ENCODE measurements around the gene USO1.
"Not testable (repeated sequence)": the region's sequence is repeated elsewhere in the genome, so short reads cannot be mapped to it uniquely, and the experiment has no call there.

Gene USO1

DNA sequence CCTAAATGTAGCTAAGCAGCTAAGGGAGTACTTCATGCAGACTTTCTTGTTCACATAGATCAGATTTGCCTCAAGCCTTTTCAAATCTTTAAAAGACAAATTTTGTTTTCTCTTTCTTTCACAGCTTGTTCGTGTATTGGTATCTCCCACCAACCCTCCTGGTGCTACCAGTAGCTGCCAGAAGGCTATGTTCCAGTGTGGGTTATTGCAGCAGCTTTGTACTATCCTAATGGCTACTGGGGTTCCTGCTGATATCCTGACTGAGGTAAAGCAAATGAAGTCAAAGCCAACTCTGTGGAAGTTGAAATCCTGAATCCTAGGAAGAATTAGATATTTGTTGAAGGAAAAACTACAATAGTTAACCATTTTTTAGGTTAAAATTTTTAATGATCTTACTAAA is 62.6 kb downstream of the USO1 start:
- no peak overlapping the region for H4K8ac ChIP-seq (ENCODE audit: low read length)
- no peak overlapping the region for H3K14ac ChIP-seq (ENCODE audit: low read length in 2 of 2)
- no peak overlapping the region for H3K9ac ChIP-seq (ENCODE audit: low read length)
- peaks cover 4% of the 10 kb centered on the region for H3K4me1 ChIP-seq (ENCODE audit: control insufficient read depth, insufficient read depth, low read depth, low read length)
- H2BK5ac ChIP-seq (ENCODE audit: low read depth, low read length, poor library complexity, severe bottlenecking) = no peak overlapping the region
- no peak overlapping the region for H3K23ac ChIP-seq (ENCODE audit: low read length in 2 of 2)
- H2BK12ac ChIP-seq (ENCODE audit: low read length in 2 of 2) = no peak overlapping the region
- H3K4ac ChIP-seq (ENCODE audit: low read depth in 1 of 2, low read length in 2 of 2) = no peak overlapping the region
- H2AFZ ChIP-seq (ENCODE audit: low read depth, low read length) = no peak overlapping the region
- H2AK5ac ChIP-seq (ENCODE audit: low read length, severe bottlenecking) = no peak overlapping the region
- DNase-seq = no peak
- H2BK120ac ChIP-seq (ENCODE audit: low read depth, low read length) = no peak overlapping the region
- H3K4me2 ChIP-seq (ENCODE audit: low read length, poor library complexity, severe bottlenecking) = peak overlapping the region; percentile 9
- H2BK15ac ChIP-seq (ENCODE audit: low read depth, poor library complexity, severe bottlenecking) = no peak overlapping the region
- H3K79me1 ChIP-seq (replicated peaks; ENCODE audit: low read length, poor library complexity, severe bottlenecking) = peaks cover 9% of the 10 kb centered on the region
- H3K27ac ChIP-seq (ENCODE audit: low read length, poor library complexity, severe bottlenecking) = peak overlapping the region; percentile 76
- no peaks in the 10 kb centered on the region for H3K27me3 ChIP-seq (ENCODE audit: control insufficient read depth in 1 of 2, insufficient read depth in 1 of 2, low read length in 2 of 2)
- H3K18ac ChIP-seq (ENCODE audit: low read depth in 1 of 2, low read length in 2 of 2) = no peak overlapping the region
- 100% methylated on average over 1 of the region's 1 CpG for WGBS
- H3K4me3 ChIP-seq (ENCODE audit: insufficient read depth in 1 of 2, low read depth in 1 of 2, low read length in 2 of 2) = no peak overlapping the region
- H3K36me3 ChIP-seq (ENCODE audit: control insufficient read depth in 1 of 2, insufficient read depth in 2 of 2, low read depth in 1 of 2, low read length in 2 of 2) = peaks cover 7 to 85% of the 10 kb centered on the region in 2 experiments
- H3K9me3 ChIP-seq (ENCODE audit: control insufficient read depth, low read length) = no peaks in the 10 kb centered on the region
- H4K91ac ChIP-seq (ENCODE audit: low read length) = no peak overlapping the region

DNA sequence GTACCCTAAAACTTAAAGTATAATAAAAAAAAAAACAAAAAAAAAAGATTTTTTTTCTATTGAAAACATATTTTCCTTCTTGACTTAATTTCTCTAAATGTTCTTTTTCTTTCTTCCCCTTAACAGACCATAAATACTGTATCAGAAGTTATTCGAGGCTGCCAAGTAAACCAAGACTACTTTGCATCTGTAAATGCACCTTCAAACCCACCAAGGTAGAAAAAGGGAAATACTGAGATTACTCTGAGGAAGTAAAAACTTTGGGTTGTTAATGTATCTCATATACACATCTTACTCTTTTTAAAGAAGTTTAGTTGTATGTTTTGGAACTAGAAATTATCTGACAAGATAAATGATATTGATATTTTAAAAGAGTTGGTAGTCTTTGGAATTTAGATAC is 65.6 kb downstream of the USO1 start:
- Histone ChIP-seq H3K14ac (ENCODE audit: low read length in 2 of 2) (no peak overlapping the region), H3K4me3 (ENCODE audit: insufficient read depth in 1 of 2, low read depth in 1 of 2, low read length in 2 of 2) (no peak overlapping the region), H4K8ac (ENCODE audit: low read length) (no peak overlapping the region), H3K4ac (ENCODE audit: low read depth in 1 of 2, low read length in 2 of 2) (no peak overlapping the region), H2AK5ac (ENCODE audit: low read length, severe bottlenecking) (no peak overlapping the region), H2BK5ac (ENCODE audit: low read depth, low read length, poor library complexity, severe bottlenecking) (no peak overlapping the region), H3K23ac (ENCODE audit: low read length in 2 of 2) (no peak overlapping the region), H3K4me2 (ENCODE audit: low read length, poor library complexity, severe bottlenecking) (no peak overlapping the region), H2BK120ac (ENCODE audit: low read depth, low read length) (no peak overlapping the region), H4K91ac (ENCODE audit: low read length) (no peak overlapping the region), H3K27ac (ENCODE audit: low read length, poor library complexity, severe bottlenecking) (no peak overlapping the region), H2BK12ac (ENCODE audit: low read length in 2 of 2) (no peak overlapping the region), H3K36me3 (ENCODE audit: control insufficient read depth in 1 of 2, insufficient read depth in 2 of 2, low read depth in 1 of 2, low read length in 2 of 2) (peaks cover 13 to 85% of the 10 kb centered on the region in 2 experiments), H3K18ac (ENCODE audit: low read depth in 1 of 2, low read length in 2 of 2) (no peak overlapping the region), H3K4me1 (ENCODE audit: control insufficient read depth, insufficient read depth, low read depth, low read length) (no peaks in the 10 kb centered on the region), H2BK15ac (ENCODE audit: low read depth, poor library complexity, severe bottlenecking) (no peak overlapping the region), H2AFZ (ENCODE audit: low read depth, low read length) (no peak overlapping the region), H3K9ac (ENCODE audit: low read length) (no peak overlapping the region), H3K79me1 (replicated peaks; ENCODE audit: low read length, poor library complexity, severe bottlenecking) (peaks cover 8% of the 10 kb centered on the region), H3K27me3 (ENCODE audit: control insufficient read depth in 1 of 2, insufficient read depth in 1 of 2, low read length in 2 of 2) (no peaks in the 10 kb centered on the region), H3K9me3 (ENCODE audit: control insufficient read depth, low read length) (no peaks in the 10 kb centered on the region)
- 100% methylated on average over 1 of the region's 1 CpG for WGBS
- no peak for DNase-seq

GRCh38 chr4:75800972-75801371 is 76.6 kb downstream of the USO1 start:
- no peak overlapping the region for H3K4ac ChIP-seq (ENCODE audit: low read depth in 1 of 2, low read length in 2 of 2)
- H3K23ac ChIP-seq (ENCODE audit: low read length in 2 of 2) = no peak overlapping the region
- no peak overlapping the region for H4K8ac ChIP-seq (ENCODE audit: low read length)
- H2AFZ ChIP-seq (ENCODE audit: low read depth, low read length) = no peak overlapping the region
- H3K4me2 ChIP-seq (ENCODE audit: low read length, poor library complexity, severe bottlenecking) = no peak overlapping the region
- H2AK5ac ChIP-seq (ENCODE audit: low read length, severe bottlenecking) = no peak overlapping the region
- no peak overlapping the region for H4K91ac ChIP-seq (ENCODE audit: low read length)
- no peak overlapping the region for H2BK5ac ChIP-seq (ENCODE audit: low read depth, low read length, poor library complexity, severe bottlenecking)
- H3K4me3 ChIP-seq (ENCODE audit: insufficient read depth in 1 of 2, low read depth in 1 of 2, low read length in 2 of 2) = no peak overlapping the region
- H2BK120ac ChIP-seq (ENCODE audit: low read depth, low read length) = no peak overlapping the region
- no peaks in the 10 kb centered on the region for H3K4me1 ChIP-seq (ENCODE audit: control insufficient read depth, insufficient read depth, low read depth, low read length)
- no peak overlapping the region for H2BK12ac ChIP-seq (ENCODE audit: low read length in 2 of 2)
- H3K27ac ChIP-seq (ENCODE audit: low read length, poor library complexity, severe bottlenecking) = no peak overlapping the region
- H3K79me1 ChIP-seq (replicated peaks; ENCODE audit: low read length, poor library complexity, severe bottlenecking) = peaks cover 7% of the 10 kb centered on the region
- no peak overlapping the region for H3K18ac ChIP-seq (ENCODE audit: low read depth in 1 of 2, low read length in 2 of 2)
- peak; percentile 28 for DNase-seq
- no peaks in the 10 kb centered on the region for H3K9me3 ChIP-seq (ENCODE audit: control insufficient read depth, low read length)
- no peak overlapping the region for H2BK15ac ChIP-seq (ENCODE audit: low read depth, poor library complexity, severe bottlenecking)
- H3K27me3 ChIP-seq (ENCODE audit: control insufficient read depth in 1 of 2, insufficient read depth in 1 of 2, low read length in 2 of 2) = no peaks in the 10 kb centered on the region
- WGBS = no CpG with 5 or more reads among the region's 1 CpG
- no peak overlapping the region for H3K9ac ChIP-seq (ENCODE audit: low read length)
- no peak overlapping the region for H3K14ac ChIP-seq (ENCODE audit: low read length in 2 of 2)
- H3K36me3 ChIP-seq (ENCODE audit: control insufficient read depth in 1 of 2, insufficient read depth in 2 of 2, low read depth in 1 of 2, low read length in 2 of 2) = peaks cover 7 to 67% of the 10 kb centered on the region in 2 experiments

DNA sequence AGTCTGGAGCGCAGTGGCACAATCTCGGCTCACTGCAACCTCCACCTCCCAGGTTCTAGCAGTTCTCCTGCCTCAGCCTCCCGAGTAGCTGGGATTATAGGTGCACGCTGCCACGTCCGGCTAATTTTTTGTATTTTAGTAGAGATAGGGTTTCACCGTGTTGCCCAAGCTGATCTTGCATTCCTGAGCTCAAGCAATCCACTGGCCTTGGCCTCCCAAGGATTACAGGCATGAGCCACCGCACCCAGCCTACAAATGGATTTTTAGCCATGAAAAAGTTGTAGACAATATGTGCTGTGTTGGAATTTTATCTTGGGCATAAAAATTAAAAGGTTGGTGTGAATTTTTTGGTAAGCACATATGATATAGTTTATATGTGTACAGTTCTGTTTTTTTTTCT is 81.7 kb downstream of the USO1 start:
- H3K23ac ChIP-seq (ENCODE audit: low read length in 2 of 2); H2BK120ac ChIP-seq (ENCODE audit: low read depth, low read length); H3K4me3 ChIP-seq (ENCODE audit: insufficient read depth in 1 of 2, low read depth in 1 of 2, low read length in 2 of 2); H4K91ac ChIP-seq (ENCODE audit: low read length); H3K27ac ChIP-seq (ENCODE audit: low read length, poor library complexity, severe bottlenecking); H2AK5ac ChIP-seq (ENCODE audit: low read length, severe bottlenecking); H3K27me3 ChIP-seq (ENCODE audit: control insufficient read depth in 1 of 2, insufficient read depth in 1 of 2, low read length in 2 of 2); H2BK5ac ChIP-seq (ENCODE audit: low read depth, low read length, poor library complexity, severe bottlenecking); H3K4me1 ChIP-seq (ENCODE audit: control insufficient read depth, insufficient read depth, low read depth, low read length); DNase-seq; H3K4ac ChIP-seq (ENCODE audit: low read depth in 1 of 2, low read length in 2 of 2); H3K9ac ChIP-seq (ENCODE audit: low read length); H4K8ac ChIP-seq (ENCODE audit: low read length); H2BK15ac ChIP-seq (ENCODE audit: low read depth, poor library complexity, severe bottlenecking); H2BK12ac ChIP-seq (ENCODE audit: low read length in 2 of 2); H3K4me2 ChIP-seq (ENCODE audit: low read length, poor library complexity, severe bottlenecking); H3K79me1 ChIP-seq (replicated peaks; ENCODE audit: low read length, poor library complexity, severe bottlenecking); H3K14ac ChIP-seq (ENCODE audit: low read length in 2 of 2); H3K9me3 ChIP-seq (ENCODE audit: control insufficient read depth, low read length); H2AFZ ChIP-seq (ENCODE audit: low read depth, low read length); H3K18ac ChIP-seq (ENCODE audit: low read depth in 1 of 2, low read length in 2 of 2): not testable (repeated sequence)
- 84% methylated on average over 8 of the region's 8 CpGs for WGBS
- peaks cover 9 to 86% of the 10 kb centered on the region in 2 experiments for H3K36me3 ChIP-seq (ENCODE audit: control insufficient read depth in 1 of 2, insufficient read depth in 2 of 2, low read depth in 1 of 2, low read length in 2 of 2)
